HepG2 (cell line): ENCODE results near the gene RPS6KL1. TPM values are rescaled to one million over a fixed set of nuclear protein-coding genes. Genes with fewer than 3 reads are reported as not detected.

ENCODE experiments used
- FOXP4 ChIP-seq: sonication (generic); formaldehyde crosslinking; IDR thresholded peaks from 2 replicates; pipeline ENCODE4 v1.4.0; 2020; ENCODE audit warnings: missing genetic modification reagents
- IRF9 ChIP-seq: sonication (generic); formaldehyde crosslinking; IDR thresholded peaks from 2 replicates; pipeline ENCODE4 v1.8.0; 2022; ENCODE audit warnings: missing genetic modification reagents, mild to moderate bottlenecking, borderline replicate concordance
- NR2C2 ChIP-seq: sonication (generic); formaldehyde crosslinking; IDR thresholded peaks from 2 replicates; pipeline ENCODE4 v1.4.0; 2020; ENCODE audit warnings: missing genetic modification reagents, mild to moderate bottlenecking, moderate library complexity, borderline replicate concordance
- RBM39 ChIP-seq: fragments of 200-400 bp; formaldehyde crosslinking; IDR thresholded peaks from one replicate; pipeline ENCODE4 v1.6.1; 2018; ENCODE audit warnings: antibody characterized with exemption, mild to moderate bottlenecking, low read depth, low read length; ENCODE audit not compliant: poor library complexity, severe bottlenecking
- ZNF274 ChIP-seq: sonication (generic); formaldehyde crosslinking; IDR thresholded peaks from 2 replicates; pipeline ENCODE4 v1.5.1; 2020; ENCODE audit warnings: mild to moderate bottlenecking, missing genetic modification reagents
- ZNF414 ChIP-seq: sonication (generic); formaldehyde crosslinking; IDR thresholded peaks from 2 replicates; pipeline ENCODE4 v1.5.0; 2020; ENCODE audit warnings: missing genetic modification reagents
- ZNF768 ChIP-seq: sonication (generic); formaldehyde crosslinking; IDR thresholded peaks from 2 replicates; pipeline ENCODE4 v1.4.0; 2020; ENCODE audit warnings: missing genetic modification reagents
- polyA plus RNA-seq, 8 experiments: library from polyadenylated mRNA; depleted of rRNA in 3 of 8; stranded (reverse) in 7 of 8; unstranded in 1 of 8; fragments of >200 nt; fragmentation: Illumina TruSeq in 4 of 8; extraction: Trizol in 4 of 8; gene quantifications; 2 replicates each; pipeline versions ENCODE4 v1.2.1 to v1.2.3, GENCODE V29; 2011 to 2016; ENCODE audit warnings: low read depth in 4 of 8, missing spikeins in 1 of 8, mixed read lengths in 1 of 8; ENCODE audit not compliant: insufficient read depth in 1 of 8
- total RNA-seq, 5 experiments: library from RNA; depleted of rRNA; stranded (reverse); fragments of >200 nt; fragmentation: Illumina TruSeq; extraction: Trizol; gene quantifications; 2 replicates each; pipeline ENCODE4 v1.2.3, GENCODE V29; 2016; ENCODE audit warnings: low read depth in 1 of 5
- TF ChIP-seq, protein P1 (sequence below): sonication (generic); formaldehyde crosslinking; conservative IDR thresholded peaks from 2 replicates; pipeline ENCODE4 v1.8.0; 2022; ENCODE audit warnings: low read depth, missing genetic modification reagents

The RPS6KL1 gene
- total and polyA plus RNA-seq, 2 of the 13 experiments (the other 11 are each of a cell fraction or from before 2014, with no cell fraction given), result 6.5 to 11.5 TPM

GRCh38 chr14:74858022-74858421 lies 65.0 kb downstream of the RPS6KL1 start (continued):
- TF ChIP-seq, protein P1, sequence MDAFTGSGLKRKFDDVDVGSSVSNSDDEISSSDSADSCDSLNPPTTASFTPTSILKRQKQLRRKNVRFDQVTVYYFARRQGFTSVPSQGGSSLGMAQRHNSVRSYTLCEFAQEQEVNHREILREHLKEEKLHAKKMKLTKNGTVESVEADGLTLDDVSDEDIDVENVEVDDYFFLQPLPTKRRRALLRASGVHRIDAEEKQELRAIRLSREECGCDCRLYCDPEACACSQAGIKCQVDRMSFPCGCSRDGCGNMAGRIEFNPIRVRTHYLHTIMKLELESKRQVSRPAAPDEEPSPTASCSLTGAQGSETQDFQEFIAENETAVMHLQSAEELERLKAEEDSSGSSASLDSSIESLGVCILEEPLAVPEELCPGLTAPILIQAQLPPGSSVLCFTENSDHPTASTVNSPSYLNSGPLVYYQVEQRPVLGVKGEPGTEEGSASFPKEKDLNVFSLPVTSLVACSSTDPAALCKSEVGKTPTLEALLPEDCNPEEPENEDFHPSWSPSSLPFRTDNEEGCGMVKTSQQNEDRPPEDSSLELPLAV (CRISPR knock-in tag), result no peak
- no peak for TF ChIP-seq ZNF768 (CRISPR knock-in tag)
- TF ChIP-seq ZNF414 (CRISPR knock-in tag), result no peak
- no peak for TF ChIP-seq NR2C2 (CRISPR knock-in tag)
- no peak for TF ChIP-seq RBM39
- TF ChIP-seq FOXP4 (CRISPR knock-in tag), result no peak
- no peak for TF ChIP-seq IRF9
- no peak for TF ChIP-seq ZNF274 (CRISPR knock-in tag)
